ENCODE measurements around the gene PITPNM1.

Gene PITPNM1

DNA sequence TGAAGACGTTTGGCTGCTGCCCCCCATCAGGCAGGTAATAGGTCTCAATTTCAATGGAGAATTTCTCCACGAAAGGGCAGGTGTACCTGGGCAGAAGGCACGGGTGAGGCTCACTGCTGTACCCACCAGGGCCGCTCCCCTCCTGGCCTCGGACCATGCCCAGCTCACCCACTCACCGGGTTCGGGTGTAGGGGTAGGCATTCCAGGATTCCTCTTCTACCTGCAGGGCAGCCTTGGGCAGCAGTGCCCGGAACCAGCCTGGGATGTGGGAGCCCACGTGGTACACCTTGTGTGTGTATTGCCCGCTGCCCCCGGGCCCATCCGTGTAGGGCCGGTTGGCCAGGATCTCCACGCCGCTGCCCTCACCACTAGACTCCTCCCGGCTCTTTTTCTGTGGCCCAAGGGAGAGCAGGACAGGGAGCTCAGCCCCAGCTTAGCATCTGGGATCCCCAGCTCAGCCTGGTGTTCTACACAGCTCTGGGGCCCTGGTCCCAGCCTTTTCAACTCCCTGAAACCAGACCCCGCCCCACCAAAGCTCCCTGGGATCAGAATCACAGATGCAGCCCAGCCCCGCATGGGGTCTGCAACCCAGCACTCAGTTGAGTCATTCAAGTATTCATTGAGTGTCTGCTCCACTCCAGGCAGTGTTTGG, 2.7 kb downstream of the PITPNM1 start:
- DNase-seq, result no peak

GRCh38 chr11:67501854-67502253, 3.3 kb downstream of the PITPNM1 start:
- DNase-seq, result no peak

DNA sequence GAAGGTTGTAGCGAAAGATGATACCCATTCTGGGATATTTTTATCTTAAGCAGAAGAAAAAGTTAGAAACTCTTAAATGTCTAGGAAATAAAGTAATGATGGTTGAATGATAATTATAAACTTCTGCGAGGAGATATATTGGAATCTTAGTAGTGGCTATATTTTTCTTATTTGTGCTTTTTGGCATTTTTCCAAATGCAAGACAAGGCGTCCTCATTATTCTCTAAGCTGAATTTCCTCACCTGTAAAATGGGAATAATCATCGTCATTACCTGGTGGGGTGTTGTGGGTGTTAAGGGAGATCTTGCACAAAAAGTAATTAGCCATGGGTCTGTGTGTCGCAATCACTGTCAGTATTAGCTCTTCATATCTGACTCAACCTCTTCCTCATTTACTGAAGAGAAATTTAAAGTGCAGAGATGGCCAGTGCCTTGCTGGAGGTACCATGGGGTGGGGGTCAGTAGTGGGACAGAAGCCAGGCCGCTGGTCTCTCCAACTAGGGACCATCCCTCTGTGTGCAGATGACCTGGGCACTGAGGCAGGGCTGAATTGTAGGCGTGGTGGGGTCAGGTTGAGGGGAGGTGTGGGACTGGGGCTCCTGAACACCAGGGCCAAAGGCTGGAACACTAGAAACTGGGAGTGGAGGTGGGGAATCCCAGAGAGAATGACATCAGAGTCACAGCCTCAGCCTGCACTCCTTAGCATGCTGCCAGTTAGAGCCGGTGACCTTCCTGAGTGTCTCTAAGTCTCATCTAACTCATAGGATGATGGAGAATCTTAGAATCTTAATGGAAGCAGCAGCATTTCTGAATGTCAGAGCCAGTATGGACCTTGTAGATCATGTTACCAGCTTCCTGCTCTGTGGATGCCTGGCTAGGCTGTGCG, 4.1 kb downstream of the PITPNM1 start:
- no peak for DNase-seq

- no peak for DNase-seq
Observed at GRCh38 chr11:67500484-67500821, 4.7 kb downstream of the PITPNM1 start.

DNA sequence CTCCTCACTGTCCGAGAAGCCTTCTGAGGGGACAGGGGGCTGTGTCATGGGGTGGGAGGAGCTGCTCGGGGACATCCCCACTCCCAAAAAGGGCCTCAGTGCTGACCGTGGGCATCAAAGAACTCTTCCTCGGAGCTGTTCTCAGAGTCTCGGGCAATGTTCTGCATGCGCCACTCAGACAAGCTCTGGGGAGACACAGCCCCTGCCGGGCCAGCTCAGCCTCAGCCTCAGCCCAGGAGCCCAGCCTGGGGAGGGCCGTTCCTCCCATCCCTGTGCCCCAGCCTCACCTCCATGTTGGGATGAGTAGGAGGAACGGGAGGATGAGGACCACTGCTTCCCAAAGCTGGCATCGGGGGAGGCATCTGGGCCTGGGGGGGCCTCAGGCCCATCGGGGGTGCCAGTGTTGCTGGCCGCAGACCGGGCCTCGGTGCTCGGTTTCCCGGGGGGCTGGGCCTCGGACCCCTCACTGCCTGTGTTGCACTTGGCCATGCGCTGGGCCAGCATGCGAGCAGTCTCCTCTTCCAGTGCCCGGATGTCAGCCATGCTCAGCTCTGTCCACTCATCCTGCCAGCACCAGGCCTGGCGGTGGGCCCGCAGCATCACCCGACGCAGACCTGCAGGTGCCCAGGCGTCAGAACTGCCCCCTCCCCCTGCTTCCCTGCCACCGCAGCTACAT, 5.2 kb downstream of the PITPNM1 start:
- DNase-seq, result no peak

DNA sequence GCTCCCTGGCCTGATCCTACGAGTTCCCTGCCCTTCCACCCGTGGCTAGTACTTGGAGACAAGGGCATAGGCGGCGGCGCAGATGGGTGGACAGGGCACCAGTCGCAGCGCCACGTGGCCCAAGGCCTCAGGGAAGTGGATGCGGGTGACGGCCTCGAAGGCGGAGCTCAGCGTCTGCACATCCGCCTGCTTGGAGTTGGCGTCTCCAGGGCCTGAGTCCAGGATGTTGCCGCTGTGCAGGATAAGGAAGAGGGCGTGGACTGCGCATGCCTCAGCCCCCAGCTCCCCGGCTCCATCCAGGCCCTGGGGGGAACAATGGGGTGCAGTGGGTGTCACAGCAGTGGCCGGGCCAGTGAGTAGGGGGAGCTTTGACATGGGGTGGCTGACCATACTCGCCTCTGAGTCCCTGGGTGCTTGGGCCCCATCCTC, 6.6 kb downstream of the PITPNM1 start:
- DNase-seq, result no peak

GRCh38 chr11:67497656-67498291, 7.4 kb downstream of the PITPNM1 start:
- no peak for DNase-seq

GRCh38 chr11:67496113-67496512, 9.1 kb downstream of the PITPNM1 start:
- DNase-seq, result no peak

- DNase-seq, result no peak
Observed at GRCh38 chr11:67495234-67496005, 9.7 kb downstream of the PITPNM1 start.

GRCh38 chr11:67494371-67495233, 10.6 kb downstream of the PITPNM1 start:
- no peak for DNase-seq

DNA sequence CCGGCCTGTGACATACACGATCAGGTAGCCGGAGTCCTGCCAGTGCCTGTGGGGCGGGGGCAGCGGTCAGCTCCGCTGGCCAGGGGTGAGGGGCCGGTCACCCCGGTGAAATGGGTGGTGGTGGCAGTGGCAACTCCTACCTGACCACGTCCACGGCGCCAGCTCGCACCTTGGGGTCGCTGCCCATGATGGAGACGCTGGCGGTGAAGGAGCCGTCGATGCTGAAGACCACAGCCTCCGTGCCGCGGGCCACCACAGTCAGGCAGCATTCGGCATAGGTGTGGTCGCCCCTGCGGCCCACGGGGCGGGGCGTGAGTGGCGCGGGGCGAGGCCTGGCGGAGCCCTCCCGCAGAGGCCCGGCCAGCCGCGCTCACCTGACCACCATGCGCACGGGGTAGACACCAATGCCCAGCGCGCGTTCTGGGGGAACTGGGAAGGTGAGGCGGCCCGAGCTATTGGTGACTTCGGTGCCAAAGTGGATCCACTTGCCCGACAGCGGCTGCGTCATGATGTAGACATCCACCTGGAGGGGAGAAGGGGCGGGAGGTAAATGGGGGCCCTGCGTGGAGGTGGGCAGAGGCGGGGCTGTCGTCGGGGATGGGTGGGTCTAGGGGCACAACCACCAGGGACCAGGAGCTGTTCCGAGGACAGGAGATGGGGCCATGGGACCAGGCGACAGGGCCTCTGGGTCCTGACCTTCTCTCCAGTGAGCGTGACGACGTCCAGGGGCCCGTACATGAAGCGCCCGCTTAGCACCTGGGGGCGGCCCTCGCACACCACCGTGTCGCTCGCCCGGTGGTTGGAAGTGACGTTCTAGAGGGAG, 11.4 kb downstream of the PITPNM1 start:
- no peak for DNase-seq

- DNase-seq, result no peak
Observed at GRCh38 chr11:67492801-67493547, 12.2 kb downstream of the PITPNM1 start.

DNA sequence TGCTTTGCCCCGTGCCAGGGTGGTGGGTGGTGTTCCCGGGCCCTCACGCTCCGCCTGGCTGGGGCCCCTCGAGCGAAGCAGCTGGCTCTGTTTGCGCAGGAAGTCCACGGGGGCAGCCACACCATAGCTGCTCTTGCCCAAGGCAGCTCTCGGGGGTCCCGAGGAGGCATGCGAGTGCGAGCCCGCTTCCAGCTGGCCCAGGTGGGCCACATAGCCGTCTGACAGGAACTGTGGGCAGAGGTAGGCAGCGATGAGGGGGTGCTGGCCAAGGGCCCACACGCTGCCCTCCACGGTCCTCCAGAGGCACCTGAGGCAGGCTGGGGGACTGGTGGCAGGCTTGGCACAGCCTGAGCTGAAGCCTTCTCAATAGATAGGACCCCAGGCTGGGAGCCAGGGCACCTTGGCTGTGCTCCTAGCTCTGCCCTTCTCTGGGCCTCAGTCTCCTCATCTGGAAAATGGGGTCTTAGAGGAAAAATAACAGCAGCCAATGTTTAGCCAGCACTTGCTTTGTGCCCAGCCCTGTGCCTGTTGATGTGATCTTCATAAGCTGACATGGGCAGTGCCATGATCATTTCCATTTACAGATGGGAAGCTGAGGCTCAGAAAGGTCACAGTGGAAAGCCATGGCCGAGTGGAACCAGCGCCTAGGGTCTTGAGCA, 13.0 kb downstream of the PITPNM1 start:
- DNase-seq, result no peak

DNA sequence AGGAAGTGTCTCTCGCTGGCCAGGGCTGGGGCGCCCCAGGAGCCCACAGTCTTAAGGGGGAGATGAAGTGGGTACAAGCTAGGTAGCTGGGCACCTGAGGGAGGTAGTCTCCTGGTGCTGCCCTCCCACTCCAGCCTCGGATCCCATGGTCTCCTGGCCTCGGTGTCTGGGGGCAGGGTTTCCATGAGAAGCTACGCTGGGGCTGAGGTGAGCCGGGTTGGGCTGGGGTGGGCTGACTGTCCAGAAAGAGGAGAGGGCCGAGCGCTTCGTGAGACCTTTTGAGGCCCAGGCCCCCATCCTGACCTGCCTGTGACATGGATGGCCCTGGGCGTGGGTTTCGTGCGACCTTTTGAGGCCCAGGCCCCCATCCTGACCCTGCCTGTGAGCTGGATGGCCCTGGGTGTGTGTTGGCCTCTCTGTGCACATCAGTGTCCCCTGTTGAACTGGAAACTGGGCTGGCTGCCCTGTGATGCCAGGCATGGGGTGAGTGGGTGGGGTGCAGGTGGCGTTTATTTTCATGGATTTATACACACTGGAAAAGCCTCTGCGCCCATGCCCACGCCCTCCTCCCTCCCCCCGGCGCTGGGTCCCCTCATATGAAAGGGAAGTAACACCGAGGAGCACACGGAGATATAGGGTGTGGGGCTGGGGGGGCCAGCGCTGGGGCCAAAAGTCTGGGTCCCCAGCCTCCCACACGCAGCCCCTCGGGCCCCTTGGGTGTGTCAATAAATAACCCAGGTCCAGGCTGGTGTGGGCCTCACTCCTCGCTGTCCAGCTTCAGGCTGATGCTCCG, 13.7 kb downstream of the PITPNM1 start:
- DNase-seq, result no peak

GRCh38 chr11:67490727-67491065, 14.5 kb downstream of the PITPNM1 start:
- no peak for DNase-seq

GRCh38 chr11:67489885-67490726, 15.1 kb downstream of the PITPNM1 start:
- no peak for DNase-seq

GRCh38 chr11:67489203-67489884, 15.8 kb downstream of the PITPNM1 start:
- no peak for DNase-seq
